ENCODE data around the gene PDZRN3.

- TF ChIP-seq CTCF (IDR thresholded peaks at IDR 0.05), result no peak
- no peak for TF ChIP-seq POLR2A (IDR thresholded peaks at IDR 0.05)
- no peak for TF ChIP-seq POLR2AphosphoS5 (IDR thresholded peaks at IDR 0.05)
- TF ChIP-seq EP300 (IDR thresholded peaks at IDR 0.05), result no peak
Measured at GRCh38 chr3:73490453-73491286, 134.1 kb downstream of the PDZRN3 start.
